H1 (cell line): Measurements from ENCODE around the gene CRYBG1. TPM values are rescaled to one million over a fixed set of nuclear protein-coding genes. Genes with fewer than 3 reads are reported as not detected.

Source experiments
- CTCF ChIA-PET: fragments of 300-600 bp; sonication (Branson Sonifier 250); formaldehyde crosslinking; loops from one replicate; lab custom pipeline; 2021; ENCODE audit not compliant: partially characterized antibody; lab: Charles Lee
- POLR2A ChIA-PET: fragments of 300-600 bp; sonication (Branson Sonifier 250); formaldehyde crosslinking; loops from one replicate; lab custom pipeline; 2021; ENCODE audit warnings: inconsistent platforms; ENCODE audit not compliant: partially characterized antibody; lab: Charles Lee
- DNase-seq, 2 experiments: peaks; one replicate each; pipeline versions ENCODE4 v3.0.0 to v3.0.0-alpha.2; 2010 to 2022; ENCODE audit warnings: low spot score in 2 of 2, low read depth in 1 of 2, mixed read lengths in 1 of 2
- FAIRE-seq: peaks from 2 replicates; lab custom pipeline; 2011; peaks lifted over from hg19 to GRCh38; lab: Jason Lieb, UNC
- H2AFZ ChIP-seq: 2 replicates; pipeline ENCODE4 v1.8.1; 2012; ENCODE audit warnings: low read length, inconsistent platforms
- H2AK5ac ChIP-seq: 2 replicates; pipeline ENCODE4 v1.6.1; 2013; ENCODE audit warnings: low read depth, low read length
- H2BK120ac ChIP-seq: replicated peaks from 2 replicates; pipeline ENCODE3; 2013; ENCODE audit warnings: low read depth, low read length, inconsistent platforms
- H2BK12ac ChIP-seq: 2 replicates; pipeline ENCODE4 v1.6.1; 2013; ENCODE audit warnings: low read depth, low read length
- H2BK15ac ChIP-seq: 2 replicates; pipeline ENCODE4 v1.6.1; 2013; ENCODE audit warnings: low read length
- H2BK20ac ChIP-seq: 2 replicates; pipeline ENCODE4 v1.6.1; 2013; ENCODE audit warnings: low read length
- H2BK5ac ChIP-seq: 2 replicates; pipeline ENCODE4 v1.6.1; 2013; ENCODE audit warnings: low read depth, low read length
- H3K14ac ChIP-seq: 2 replicates; pipeline ENCODE4 v1.6.1; 2013; ENCODE audit warnings: inconsistent platforms; ENCODE audit not compliant: insufficient read length
- H3K18ac ChIP-seq: 2 replicates; pipeline ENCODE4 v1.6.1; 2013; ENCODE audit warnings: low read length; ENCODE audit errors: extremely low read depth
- H3K23ac ChIP-seq: 2 replicates; pipeline ENCODE4 v1.6.1; 2013; ENCODE audit warnings: inconsistent platforms; ENCODE audit not compliant: insufficient read length
- H3K23me2 ChIP-seq: 2 replicates; pipeline ENCODE4 v1.6.1; 2013; ENCODE audit warnings: low read depth, low read length
- H3K27ac ChIP-seq: 2 replicates; pipeline ENCODE4 v1.6.1; 2011; ENCODE audit warnings: low read depth, low read length, inconsistent platforms
- H3K27me3 ChIP-seq, 4 experiments: replicated peaks in 1 of 4; 1 replicate in 1 of 4; 2 replicates in 3 of 4; pipeline versions ENCODE4 v1.6.1 to v1.8.1; 2011 to 2013; ENCODE audit warnings: low read length in 3 of 4, mild to moderate bottlenecking in 3 of 4, inconsistent platforms in 2 of 4, mixed read lengths in 2 of 4, moderate library complexity in 1 of 4; ENCODE audit not compliant: control insufficient read depth in 3 of 4, insufficient read depth in 3 of 4; ENCODE audit errors: extremely low read depth in 1 of 4
- H3K36me3 ChIP-seq, 4 experiments: 2 replicates each; pipeline versions ENCODE4 v1.6.1 to v1.8.1; 2011 to 2013; ENCODE audit warnings: mild to moderate bottlenecking in 4 of 4, low read length in 3 of 4, moderate library complexity in 2 of 4, control low read depth in 1 of 4, inconsistent platforms in 1 of 4; ENCODE audit not compliant: insufficient read depth in 4 of 4, control insufficient read depth in 2 of 4
- H3K4ac ChIP-seq: replicated peaks from 2 replicates; pipeline ENCODE3; 2013; ENCODE audit warnings: low read length, low read depth, mixed read lengths, inconsistent platforms; ENCODE audit not compliant: insufficient read length
- H3K4me1 ChIP-seq, 4 experiments: replicated peaks in 1 of 4; 1 replicate in 1 of 4; 2 replicates in 3 of 4; pipeline versions ENCODE4 v1.6.1 to v1.8.1; 2011 to 2013; ENCODE audit warnings: low read length in 3 of 4, inconsistent platforms in 2 of 4, mixed read lengths in 1 of 4; ENCODE audit not compliant: insufficient read depth in 4 of 4, control insufficient read depth in 3 of 4
- H3K4me2 ChIP-seq, 2 experiments: 2 replicates each; pipeline versions ENCODE4 v1.6.1 to v1.8.1; 2011 to 2013; ENCODE audit warnings: low read depth in 2 of 2, low read length in 2 of 2, control low read depth in 1 of 2, inconsistent platforms in 1 of 2, mild to moderate bottlenecking in 1 of 2; ENCODE audit not compliant: insufficient read depth in 1 of 2
- H3K4me3 ChIP-seq, 4 experiments: fragments of 200-600, 300-600 bp in 1 of 4; sonication (generic), shearing (Covaris generic), sonication (Bioruptor Twin) in 1 of 4; 2 replicates each; pipeline versions ENCODE4 v1.5.1 to v1.8.1; 2011 to 2016; ENCODE audit warnings: low read length in 4 of 4, low read depth in 3 of 4, control low read depth in 2 of 4, inconsistent platforms in 2 of 4, mild to moderate bottlenecking in 2 of 4, mixed read lengths in 1 of 4, moderate library complexity in 1 of 4; ENCODE audit not compliant: insufficient read depth in 2 of 4; ENCODE audit errors: extremely low read depth in 1 of 4
- H3K56ac ChIP-seq: replicated peaks from 2 replicates; pipeline ENCODE3; 2013; ENCODE audit warnings: low read depth, mild to moderate bottlenecking, mixed read lengths, low read length, inconsistent platforms; ENCODE audit not compliant: insufficient read length
- H3K79me1 ChIP-seq: 2 replicates; pipeline ENCODE4 v1.6.1; 2013; ENCODE audit warnings: low read depth, low read length, control low read depth
- H3K79me2 ChIP-seq, 2 experiments: 2 replicates each; pipeline versions ENCODE4 v1.6.1 to v1.8.1; 2012 to 2013; ENCODE audit warnings: low read length in 2 of 2, mild to moderate bottlenecking in 2 of 2, inconsistent platforms in 1 of 2; ENCODE audit not compliant: insufficient read depth in 2 of 2, control insufficient read depth in 1 of 2
- H3K9ac ChIP-seq, 4 experiments: replicated peaks in 1 of 4; 1 replicate in 1 of 4; 2 replicates in 3 of 4; pipeline versions ENCODE4 v1.6.1 to v1.8.1; 2011 to 2013; ENCODE audit warnings: low read depth in 3 of 4, low read length in 3 of 4, control low read depth in 2 of 4, mild to moderate bottlenecking in 2 of 4, moderate library complexity in 2 of 4, inconsistent platforms in 1 of 4; ENCODE audit errors: extremely low read depth in 1 of 4
- H3K9me3 ChIP-seq, 2 experiments: 2 replicates each; pipeline versions ENCODE4 v1.6.1 to v1.8.1; 2012 to 2013; ENCODE audit warnings: mild to moderate bottlenecking in 2 of 2, moderate library complexity in 2 of 2, control low read depth in 1 of 2, inconsistent platforms in 1 of 2, low read depth in 1 of 2, low read length in 1 of 2, mixed read lengths in 1 of 2; ENCODE audit not compliant: insufficient read depth in 2 of 2
- H4K20me1 ChIP-seq, 2 experiments: replicated peaks in 1 of 2; 2 replicates each; pipeline versions ENCODE3 to v1.8.1; 2011 to 2013; ENCODE audit warnings: inconsistent platforms in 2 of 2, low read length in 2 of 2, mild to moderate bottlenecking in 1 of 2; ENCODE audit not compliant: insufficient read depth in 2 of 2, control insufficient read depth in 1 of 2
- H4K5ac ChIP-seq: 2 replicates; pipeline ENCODE4 v1.6.1; 2013; ENCODE audit warnings: low read length, low read depth, mixed read lengths, inconsistent platforms; ENCODE audit not compliant: insufficient read length
- H4K8ac ChIP-seq: 2 replicates; pipeline ENCODE4 v1.8.0; 2013; ENCODE audit warnings: mild to moderate bottlenecking, moderate library complexity, low read length, inconsistent platforms; ENCODE audit not compliant: insufficient read depth; ENCODE audit errors: extremely low read depth
- H4K91ac ChIP-seq: replicated peaks from 2 replicates; pipeline ENCODE3; 2013; ENCODE audit warnings: low read length, mixed read lengths, inconsistent platforms; ENCODE audit not compliant: insufficient read length
- BCL11A ChIP-seq, 2 experiments: IDR thresholded peaks; one replicate each; pipeline ENCODE4 v1.6.1; 2011; ENCODE audit warnings: low read depth in 2 of 2, low read length in 2 of 2, mild to moderate bottlenecking in 2 of 2
- CTCF ChIP-seq, 3 experiments: IDR thresholded peaks; 1 replicate in 2 of 3; 2 replicates in 1 of 3; pipeline versions ENCODE4 v1.5.1 to v1.6.1; 2011; ENCODE audit warnings: low read length in 3 of 3, mild to moderate bottlenecking in 3 of 3, inconsistent platforms in 2 of 3, low read depth in 1 of 3, moderate library complexity in 1 of 3; ENCODE audit not compliant: insufficient read depth in 1 of 3; ENCODE audit errors: control extremely low read depth in 1 of 3
- EP300 ChIP-seq, 2 experiments: IDR thresholded peaks; 1 replicate in 1 of 2; 2 replicates in 1 of 2; pipeline ENCODE4 v1.6.1; 2011 to 2012; ENCODE audit warnings: low read depth in 2 of 2, low read length in 2 of 2, mild to moderate bottlenecking in 2 of 2, borderline replicate concordance in 1 of 2, inconsistent platforms in 1 of 2, moderate library complexity in 1 of 2
- GABPA ChIP-seq: IDR thresholded peaks from 2 replicates; pipeline ENCODE4 v1.6.1; 2011; ENCODE audit warnings: mild to moderate bottlenecking, low read length, moderate library complexity, borderline replicate concordance; ENCODE audit not compliant: insufficient read depth
- KDM5A ChIP-seq: fragments of 200-600 bp; IDR thresholded peaks from 2 replicates; pipeline ENCODE4 v1.7.1; 2012; ENCODE audit warnings: mild to moderate bottlenecking, low read length, inconsistent platforms, mixed read lengths
- NANOG ChIP-seq: IDR thresholded peaks from 2 replicates; pipeline ENCODE4 v1.6.1; 2011; ENCODE audit warnings: low read length, low read depth, mild to moderate bottlenecking, inconsistent platforms; ENCODE audit not compliant: insufficient read depth, poor library complexity, severe bottlenecking
- SIRT6 ChIP-seq: IDR thresholded peaks from one replicate; pipeline ENCODE4 v1.7.1; 2012; ENCODE audit warnings: low read length, inconsistent platforms
- SIX5 ChIP-seq: IDR thresholded peaks from 2 replicates; pipeline ENCODE4 v1.6.1; 2011; ENCODE audit warnings: mild to moderate bottlenecking, low read depth, low read length
- SP1 ChIP-seq: IDR thresholded peaks from 2 replicates; pipeline ENCODE4 v1.6.1; 2011; ENCODE audit warnings: low read depth, low read length
- SP2 ChIP-seq: IDR thresholded peaks from 2 replicates; pipeline ENCODE4 v1.6.1; 2012; ENCODE audit warnings: mild to moderate bottlenecking, low read length, inconsistent platforms
- SRF ChIP-seq: IDR thresholded peaks from 2 replicates; pipeline ENCODE4 v1.6.1; 2011; ENCODE audit warnings: mild to moderate bottlenecking, low read depth, low read length, moderate library complexity
- WGBS, 2 experiments: shearing (Covaris generic) in 1 of 2; methylation state at CpG; one replicate each; pipeline versions ENCODE4 v1.1.6 to v1.1.7; 2013 to 2015; ENCODE audit warnings: low lambda C conversion rate in 2 of 2, mixed read lengths in 2 of 2, inconsistent platforms in 1 of 2, low coverage in 1 of 2, missing lambda C conversion rate in 1 of 2; ENCODE audit not compliant: insufficient replicate concordance in 2 of 2, insufficient coverage in 1 of 2, insufficient read length in 1 of 2; ENCODE audit errors: extremely low coverage in 1 of 2, missing lambda C conversion rate in 1 of 2; 5-methylcytosine and 5-hydroxymethylcytosine counted together
- polyA plus RNA-seq, 7 experiments: library from polyadenylated mRNA; depleted of rRNA in 3 of 7; stranded (reverse) in 5 of 7; unstranded in 2 of 7; fragments of >200 nt in 5 of 7; fragments of 200-250 nt in 2 of 7; gene quantifications; 1 replicate in 5 of 7; 2 replicates in 1 of 7; 4 replicates in 1 of 7; pipeline versions ENCODE4 v1.2.1 to v1.2.3, GENCODE V29; 2011 to 2013; ENCODE audit warnings: missing spikeins in 2 of 7, mixed read lengths in 2 of 7
- total RNA-seq: library from RNA; stranded (reverse); fragmentation: NEBNext Ultra II Directional; extraction: Animal tissue kit (Norgen Biotek cat#: 25700); gene quantifications from 2 replicates; pipeline ENCODE4 v1.2.1, GENCODE V29; 2021

CRYBG1 gene
- total and polyA plus RNA-seq, 2 of the 8 experiments (the other 6 are each of a cell fraction or from before 2014, with no cell fraction given), result 2.2 to 11.6 TPM

- no peak overlapping the region for H3K14ac ChIP-seq
- no peak for TF ChIP-seq SIX5
- TF ChIP-seq SP2, result no peak
- no peak for TF ChIP-seq SP1
- no peak for TF ChIP-seq SRF
- no peak for TF ChIP-seq KDM5A
- no peak for TF ChIP-seq GABPA
- peak in 1 of 3 experiments; percentile 7; a peak in 2 of 4 replicates for TF ChIP-seq CTCF (IDR thresholded peaks at IDR 0.05; ENCODE audit: control extremely low read depth in 1 of 3, insufficient read depth in 1 of 3, low read depth in 1 of 3, low read length in 3 of 3)
- TF ChIP-seq SIRT6, result no peak
- TF ChIP-seq BCL11A (IDR thresholded peaks at IDR 0.05; ENCODE audit: low read depth in 2 of 2, low read length in 2 of 2), result no peak
- no peak for TF ChIP-seq EP300 (IDR thresholded peaks at IDR 0.05; ENCODE audit: borderline replicate concordance in 1 of 2, low read depth in 2 of 2, low read length in 2 of 2)
- no peak for TF ChIP-seq NANOG
Observed at GRCh38 chr6:106556368-106556960, 195.9 kb downstream of the CRYBG1 start.

More at GRCh38 chr6:106556368-106556960, 195.9 kb downstream of the CRYBG1 start:
- H3K23ac ChIP-seq, result no peak overlapping the region
- no peaks in the 10 kb centered on the region for H3K79me2 ChIP-seq
- H4K20me1 ChIP-seq, result no peaks in the 10 kb centered on the region
- H3K9ac ChIP-seq, result no peak overlapping the region
- H2BK5ac ChIP-seq, result no peak overlapping the region
- H2AK5ac ChIP-seq, result no peak overlapping the region
- ChIA-PET CTCF (interaction anchor here (0.8 to 3.5 kb wide), 5 partner anchors 10 to 221 kb away, joined by 3 to 11 read pairs (median 3); no protein-coding TSS in a partner anchor), POLR2A (no interaction called here)
- no peaks in the 10 kb centered on the region for H3K27me3 ChIP-seq
- no peak for FAIRE-seq
- H3K23me2 ChIP-seq, result no peaks in the 10 kb centered on the region
- H2AFZ ChIP-seq, result no peak overlapping the region
- no peak overlapping the region for H3K27ac ChIP-seq
- no peak overlapping the region for H3K56ac ChIP-seq
- no peaks in the 10 kb centered on the region for H3K4me1 ChIP-seq
- H3K4me3 ChIP-seq, result no peak overlapping the region
- DNase-seq, result no peak
- no peak overlapping the region for H2BK120ac ChIP-seq
- H3K4ac ChIP-seq, result no peak overlapping the region
- WGBS, 2 experiments, result 74% methylated on average over 3 of the region's 3 CpGs; no CpG with 5 or more reads in 1 of the 2 experiments
- no peak overlapping the region for H3K4me2 ChIP-seq
- H4K8ac ChIP-seq, result no peak overlapping the region
- H3K79me1 ChIP-seq, result no peaks in the 10 kb centered on the region
- H2BK15ac ChIP-seq, result no peak overlapping the region
- peaks cover 0 to 2% (median 0%) of the 10 kb centered on the region in 4 experiments; a peak in 1 of 8 replicates for H3K36me3 ChIP-seq
- H2BK12ac ChIP-seq, result no peak overlapping the region
- H4K5ac ChIP-seq, result no peak overlapping the region
- H2BK20ac ChIP-seq, result no peak overlapping the region
- no peak overlapping the region for H3K18ac ChIP-seq
- H3K9me3 ChIP-seq, result no peaks in the 10 kb centered on the region
- H4K91ac ChIP-seq, result no peak overlapping the region
